ENCODE measurements around the gene TMEM50B.

DNA sequence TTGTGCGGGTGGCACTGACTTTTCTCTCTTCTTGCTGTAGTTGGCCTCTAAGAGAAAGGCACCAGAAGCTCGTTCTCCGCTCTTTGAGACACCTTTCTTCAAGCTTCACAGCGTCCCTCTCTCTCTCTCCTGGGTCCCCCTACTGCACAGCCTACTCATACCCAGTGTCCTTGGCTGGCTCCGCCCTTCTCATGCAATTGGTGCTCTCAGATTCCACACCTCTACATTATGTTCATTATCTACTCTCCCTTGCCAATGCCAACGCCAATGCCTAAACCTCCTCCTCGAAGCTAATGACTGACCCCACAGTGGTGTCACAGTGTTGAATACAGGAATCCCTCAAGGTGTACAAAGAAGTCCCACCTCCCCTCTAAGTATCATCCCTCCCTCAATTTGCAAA, 16.6 kb upstream of the TMEM50B start:
- TF ChIP-seq, protein P1, sequence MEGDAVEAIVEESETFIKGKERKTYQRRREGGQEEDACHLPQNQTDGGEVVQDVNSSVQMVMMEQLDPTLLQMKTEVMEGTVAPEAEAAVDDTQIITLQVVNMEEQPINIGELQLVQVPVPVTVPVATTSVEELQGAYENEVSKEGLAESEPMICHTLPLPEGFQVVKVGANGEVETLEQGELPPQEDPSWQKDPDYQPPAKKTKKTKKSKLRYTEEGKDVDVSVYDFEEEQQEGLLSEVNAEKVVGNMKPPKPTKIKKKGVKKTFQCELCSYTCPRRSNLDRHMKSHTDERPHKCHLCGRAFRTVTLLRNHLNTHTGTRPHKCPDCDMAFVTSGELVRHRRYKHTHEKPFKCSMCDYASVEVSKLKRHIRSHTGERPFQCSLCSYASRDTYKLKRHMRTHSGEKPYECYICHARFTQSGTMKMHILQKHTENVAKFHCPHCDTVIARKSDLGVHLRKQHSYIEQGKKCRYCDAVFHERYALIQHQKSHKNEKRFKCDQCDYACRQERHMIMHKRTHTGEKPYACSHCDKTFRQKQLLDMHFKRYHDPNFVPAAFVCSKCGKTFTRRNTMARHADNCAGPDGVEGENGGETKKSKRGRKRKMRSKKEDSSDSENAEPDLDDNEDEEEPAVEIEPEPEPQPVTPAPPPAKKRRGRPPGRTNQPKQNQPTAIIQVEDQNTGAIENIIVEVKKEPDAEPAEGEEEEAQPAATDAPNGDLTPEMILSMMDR (conservative IDR thresholded peaks at IDR 0.05), result no peak
- no peak for TF ChIP-seq ZFX (IDR thresholded peaks at IDR 0.05)
